K562 (cell line): ENCODE data around the gene BARHL2.

ENCODE experiments used
- ARHGAP35 ChIP-seq: fragments of 450-650 bp; IDR thresholded peaks from 2 replicates; pipeline ENCODE4 v1.6.1; 2018; ENCODE audit not compliant: partially characterized antibody
- JUNB ChIP-seq: fragments of 450-650 bp; formaldehyde crosslinking; conservative IDR thresholded peaks from 2 replicates; pipeline ENCODE4 v1.4.0; 2020; ENCODE audit warnings: mild to moderate bottlenecking
- PCBP2 ChIP-seq: fragments of 200-400 bp; formaldehyde crosslinking; IDR thresholded peaks from 2 replicates; pipeline ENCODE4 v1.6.1; 2018; ENCODE audit warnings: low read length, low read depth, mild to moderate bottlenecking, moderate library complexity; ENCODE audit not compliant: poor library complexity, severe bottlenecking
- POLR2AphosphoS5 ChIP-seq: IDR thresholded peaks from 2 replicates; pipeline ENCODE4 v1.6.1; 2011; ENCODE audit warnings: mild to moderate bottlenecking, low read depth, low read length, moderate library complexity; ENCODE audit not compliant: control insufficient read depth, insufficient read depth
- POU5F1 ChIP-seq: fragments of 150-350 bp; IDR thresholded peaks from 2 replicates; pipeline ENCODE4 v1.6.1; 2014; ENCODE audit warnings: borderline replicate concordance, low read length, low read depth, mild to moderate bottlenecking; ENCODE audit not compliant: partially characterized antibody
- PTBP1 ChIP-seq: fragments of 200-400 bp; formaldehyde crosslinking; IDR thresholded peaks from 2 replicates; pipeline ENCODE4 v1.6.1; 2017; ENCODE audit warnings: low read depth, low read length
- ZNF644 ChIP-seq: fragments of 200-800 bp; sonication (Bioruptor generic); IDR thresholded peaks from 2 replicates; pipeline ENCODE4 v1.6.1; 2016; ENCODE audit warnings: low read depth, missing genetic modification characterization, missing compliant biosample characterization
- TF ChIP-seq, protein P1 (sequence below), 2 experiments: fragments of 450-650 bp; formaldehyde crosslinking in 1 of 2; IDR thresholded peaks; 2 replicates each; pipeline versions ENCODE4 v1.4.0 to v1.6.1; 2014 to 2020; ENCODE audit warnings: mild to moderate bottlenecking in 2 of 2, borderline replicate concordance in 1 of 2, low read depth in 1 of 2
- TF ChIP-seq, protein P2 (sequence below), 3 experiments: IDR thresholded peaks in 2 of 3; conservative IDR thresholded peaks in 1 of 3; 2 replicates each; pipeline ENCODE4 v1.5.1; 2011 to 2012; ENCODE audit warnings: low read length in 3 of 3, mild to moderate bottlenecking in 3 of 3, control low read depth in 2 of 3, improper control_type of control experiment in 1 of 3, inconsistent platforms in 1 of 3, low read depth in 1 of 3, mixed read lengths in 1 of 3, moderate library complexity in 1 of 3; ENCODE audit not compliant: insufficient read depth in 2 of 3
- TF ChIP-seq, protein P3 (sequence below): sonication (generic); formaldehyde crosslinking; IDR thresholded peaks from 2 replicates; pipeline ENCODE4 v1.8.1; 2022; ENCODE audit warnings: missing genetic modification reagents

DNA sequence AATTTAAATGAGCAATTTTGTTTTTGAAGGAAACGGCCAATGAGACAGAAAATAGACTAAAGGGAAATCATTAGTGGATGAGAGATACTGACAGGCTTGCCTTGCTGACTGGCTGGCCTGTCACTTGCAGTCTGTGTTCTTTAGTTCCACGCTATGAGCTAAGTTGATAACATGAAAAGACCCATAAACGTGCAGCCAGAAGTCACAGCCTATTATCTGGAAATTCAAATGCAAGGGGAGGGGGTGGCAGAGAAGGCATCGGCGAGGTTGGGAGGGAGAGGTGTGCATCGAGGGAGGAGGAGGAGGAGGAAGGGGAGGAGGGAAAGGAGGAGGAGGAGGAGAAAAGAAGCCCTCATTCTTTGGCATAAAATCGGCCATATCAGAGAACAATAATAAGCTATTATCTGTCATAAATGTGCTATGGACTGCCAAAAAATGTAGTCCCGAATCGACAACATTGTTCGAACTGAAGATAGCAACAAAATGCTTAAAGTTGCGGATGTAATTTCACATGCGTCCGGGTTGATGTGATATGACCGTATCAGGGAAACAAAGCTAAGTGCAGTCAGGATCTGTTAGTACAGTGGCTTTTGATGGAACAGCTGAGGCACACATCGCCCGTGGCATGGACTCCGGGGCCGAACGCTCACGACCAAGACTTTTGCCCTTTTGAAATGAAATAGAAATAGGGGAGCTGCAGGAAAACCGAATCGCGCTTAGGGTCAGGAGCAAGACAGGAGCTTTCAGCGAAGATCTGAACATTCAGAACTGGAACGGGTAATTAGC, 11.6 kb upstream of the BARHL2 start:
- TF ChIP-seq, protein P1, sequence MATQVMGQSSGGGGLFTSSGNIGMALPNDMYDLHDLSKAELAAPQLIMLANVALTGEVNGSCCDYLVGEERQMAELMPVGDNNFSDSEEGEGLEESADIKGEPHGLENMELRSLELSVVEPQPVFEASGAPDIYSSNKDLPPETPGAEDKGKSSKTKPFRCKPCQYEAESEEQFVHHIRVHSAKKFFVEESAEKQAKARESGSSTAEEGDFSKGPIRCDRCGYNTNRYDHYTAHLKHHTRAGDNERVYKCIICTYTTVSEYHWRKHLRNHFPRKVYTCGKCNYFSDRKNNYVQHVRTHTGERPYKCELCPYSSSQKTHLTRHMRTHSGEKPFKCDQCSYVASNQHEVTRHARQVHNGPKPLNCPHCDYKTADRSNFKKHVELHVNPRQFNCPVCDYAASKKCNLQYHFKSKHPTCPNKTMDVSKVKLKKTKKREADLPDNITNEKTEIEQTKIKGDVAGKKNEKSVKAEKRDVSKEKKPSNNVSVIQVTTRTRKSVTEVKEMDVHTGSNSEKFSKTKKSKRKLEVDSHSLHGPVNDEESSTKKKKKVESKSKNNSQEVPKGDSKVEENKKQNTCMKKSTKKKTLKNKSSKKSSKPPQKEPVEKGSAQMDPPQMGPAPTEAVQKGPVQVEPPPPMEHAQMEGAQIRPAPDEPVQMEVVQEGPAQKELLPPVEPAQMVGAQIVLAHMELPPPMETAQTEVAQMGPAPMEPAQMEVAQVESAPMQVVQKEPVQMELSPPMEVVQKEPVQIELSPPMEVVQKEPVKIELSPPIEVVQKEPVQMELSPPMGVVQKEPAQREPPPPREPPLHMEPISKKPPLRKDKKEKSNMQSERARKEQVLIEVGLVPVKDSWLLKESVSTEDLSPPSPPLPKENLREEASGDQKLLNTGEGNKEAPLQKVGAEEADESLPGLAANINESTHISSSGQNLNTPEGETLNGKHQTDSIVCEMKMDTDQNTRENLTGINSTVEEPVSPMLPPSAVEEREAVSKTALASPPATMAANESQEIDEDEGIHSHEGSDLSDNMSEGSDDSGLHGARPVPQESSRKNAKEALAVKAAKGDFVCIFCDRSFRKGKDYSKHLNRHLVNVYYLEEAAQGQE (IDR thresholded peaks at IDR 0.05; ENCODE audit: borderline replicate concordance): no peak
- TF ChIP-seq, protein P1 (CRISPR knock-in tag; IDR thresholded peaks at IDR 0.05; ENCODE audit: low read depth): no peak
- TF ChIP-seq PCBP2: no peak
- TF ChIP-seq ZNF644 (tag): no peak
- TF ChIP-seq JUNB (CRISPR knock-in tag): no peak
- no peak for TF ChIP-seq ARHGAP35
- TF ChIP-seq, protein P2, sequence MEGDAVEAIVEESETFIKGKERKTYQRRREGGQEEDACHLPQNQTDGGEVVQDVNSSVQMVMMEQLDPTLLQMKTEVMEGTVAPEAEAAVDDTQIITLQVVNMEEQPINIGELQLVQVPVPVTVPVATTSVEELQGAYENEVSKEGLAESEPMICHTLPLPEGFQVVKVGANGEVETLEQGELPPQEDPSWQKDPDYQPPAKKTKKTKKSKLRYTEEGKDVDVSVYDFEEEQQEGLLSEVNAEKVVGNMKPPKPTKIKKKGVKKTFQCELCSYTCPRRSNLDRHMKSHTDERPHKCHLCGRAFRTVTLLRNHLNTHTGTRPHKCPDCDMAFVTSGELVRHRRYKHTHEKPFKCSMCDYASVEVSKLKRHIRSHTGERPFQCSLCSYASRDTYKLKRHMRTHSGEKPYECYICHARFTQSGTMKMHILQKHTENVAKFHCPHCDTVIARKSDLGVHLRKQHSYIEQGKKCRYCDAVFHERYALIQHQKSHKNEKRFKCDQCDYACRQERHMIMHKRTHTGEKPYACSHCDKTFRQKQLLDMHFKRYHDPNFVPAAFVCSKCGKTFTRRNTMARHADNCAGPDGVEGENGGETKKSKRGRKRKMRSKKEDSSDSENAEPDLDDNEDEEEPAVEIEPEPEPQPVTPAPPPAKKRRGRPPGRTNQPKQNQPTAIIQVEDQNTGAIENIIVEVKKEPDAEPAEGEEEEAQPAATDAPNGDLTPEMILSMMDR (IDR thresholded peaks at IDR 0.05 in 2 of 3, conservative IDR thresholded peaks at IDR 0.05 in 1 of 3; ENCODE audit: insufficient read depth in 2 of 3, low read depth in 1 of 3, low read length in 3 of 3): no peak
- TF ChIP-seq, protein P3, sequence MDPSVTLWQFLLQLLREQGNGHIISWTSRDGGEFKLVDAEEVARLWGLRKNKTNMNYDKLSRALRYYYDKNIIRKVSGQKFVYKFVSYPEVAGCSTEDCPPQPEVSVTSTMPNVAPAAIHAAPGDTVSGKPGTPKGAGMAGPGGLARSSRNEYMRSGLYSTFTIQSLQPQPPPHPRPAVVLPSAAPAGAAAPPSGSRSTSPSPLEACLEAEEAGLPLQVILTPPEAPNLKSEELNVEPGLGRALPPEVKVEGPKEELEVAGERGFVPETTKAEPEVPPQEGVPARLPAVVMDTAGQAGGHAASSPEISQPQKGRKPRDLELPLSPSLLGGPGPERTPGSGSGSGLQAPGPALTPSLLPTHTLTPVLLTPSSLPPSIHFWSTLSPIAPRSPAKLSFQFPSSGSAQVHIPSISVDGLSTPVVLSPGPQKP (CRISPR knock-in tag): no peak
- no peak for TF ChIP-seq POU5F1
- no peak for TF ChIP-seq PTBP1
- no peak for TF ChIP-seq POLR2AphosphoS5
